ENCODE measurements around the gene TECPR2.
"Not testable (repeated sequence)": the region's sequence is repeated elsewhere in the genome, so short reads cannot be mapped to it uniquely, and the experiment has no call there.

Gene TECPR2

GRCh38 chr14:102344084-102344483 is 18.7 kb upstream of the TECPR2 start:
- no peak for TF ChIP-seq JUND (IDR thresholded peaks at IDR 0.05; ENCODE audit: low read depth)
- DNase-seq (ENCODE audit: low read depth in 1 of 2, low spot score in 1 of 2), result no peak
- in situ Hi-C loops (cut with HindIII; ENCODE audit: low pct_unique_long_range_greater_than_20kb, low sequenced_read_pairs), result no loop called here

GRCh38 chr14:102344485-102344884 is 18.3 kb upstream of the TECPR2 start:
- no peak for TF ChIP-seq JUND (IDR thresholded peaks at IDR 0.05; ENCODE audit: low read depth)
- DNase-seq (ENCODE audit: low read depth in 1 of 2, low spot score in 1 of 2), result no peak
- in situ Hi-C loops (cut with HindIII; ENCODE audit: low pct_unique_long_range_greater_than_20kb, low sequenced_read_pairs), result no loop called here

DNA sequence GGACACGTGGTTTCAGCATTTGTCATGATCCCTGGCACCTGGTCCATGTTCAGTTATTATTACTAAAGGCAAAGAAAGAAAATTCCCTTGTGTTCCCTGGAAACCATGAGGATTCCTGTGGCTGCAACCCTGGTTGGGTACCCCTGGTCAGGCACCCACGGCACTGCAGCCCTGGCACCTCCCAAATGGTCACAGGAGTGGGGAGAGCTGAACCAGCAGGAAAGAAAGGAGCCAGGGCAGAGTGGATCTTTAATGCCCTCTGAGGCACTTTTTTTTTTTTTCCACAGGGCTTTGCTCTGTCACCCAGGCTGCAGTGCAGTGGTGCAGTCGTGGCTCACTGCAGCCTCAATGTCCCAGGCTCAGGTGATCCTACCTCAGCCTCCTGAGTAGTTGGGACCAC is 17.5 kb upstream of the TECPR2 start:
- in situ Hi-C loops (cut with HindIII; ENCODE audit: low pct_unique_long_range_greater_than_20kb, low sequenced_read_pairs), result no loop called here
- TF ChIP-seq JUND (IDR thresholded peaks at IDR 0.05; ENCODE audit: low read depth), result no peak
- no peak for DNase-seq (ENCODE audit: low read depth in 1 of 2, low spot score in 1 of 2)

GRCh38 chr14:102346645-102347044 is 16.1 kb upstream of the TECPR2 start:
- DNase-seq (ENCODE audit: low read depth in 1 of 2, low spot score in 1 of 2), result no peak
- in situ Hi-C loops (cut with HindIII; ENCODE audit: low pct_unique_long_range_greater_than_20kb, low sequenced_read_pairs), result no loop called here
- no peak for TF ChIP-seq JUND (IDR thresholded peaks at IDR 0.05; ENCODE audit: low read depth)

DNA sequence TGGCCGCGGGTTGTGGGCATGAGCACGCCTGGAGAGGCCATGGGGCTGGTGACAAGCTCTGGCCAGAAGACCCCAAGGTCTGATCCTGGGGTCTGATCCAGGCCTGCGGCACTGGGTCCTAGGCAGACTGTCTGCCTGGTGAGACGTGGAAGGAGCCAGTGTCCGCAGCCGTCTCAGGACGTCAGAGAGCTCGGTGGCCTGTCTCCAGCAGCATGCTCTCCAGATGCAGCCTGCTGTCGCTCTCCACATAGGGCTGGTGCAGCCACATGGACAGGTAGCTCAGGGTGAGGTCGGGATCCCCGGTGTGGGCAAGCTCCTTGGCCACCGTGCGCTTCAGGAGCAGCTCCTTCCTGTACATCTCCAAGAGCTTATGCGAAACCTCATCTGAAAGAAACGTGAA is 14.4 kb upstream of the TECPR2 start:
- no peak for DNase-seq (ENCODE audit: low read depth in 1 of 2, low spot score in 1 of 2)
- in situ Hi-C loops (cut with HindIII; ENCODE audit: low pct_unique_long_range_greater_than_20kb, low sequenced_read_pairs), result no loop called here
- TF ChIP-seq JUND (IDR thresholded peaks at IDR 0.05; ENCODE audit: low read depth), result no peak

DNA sequence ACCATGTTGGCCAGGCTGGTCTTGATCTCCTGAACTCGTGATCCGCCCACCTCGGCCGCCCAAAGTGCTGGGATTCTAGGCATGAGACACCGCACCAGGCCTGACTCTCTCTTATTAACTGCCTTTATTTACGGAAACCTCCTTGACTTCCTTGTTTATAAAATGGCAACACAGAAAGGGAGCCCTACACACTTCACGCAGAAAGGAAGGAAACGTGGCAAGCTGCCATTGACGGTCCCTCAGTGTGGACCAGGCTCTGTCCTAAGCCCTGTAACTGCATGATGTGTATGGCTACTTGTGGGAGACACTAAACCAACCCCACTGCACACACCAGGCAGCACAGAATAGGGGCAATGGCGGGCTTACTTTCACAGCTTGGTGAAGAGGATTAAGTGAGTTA is 11.7 kb upstream of the TECPR2 start:
- TF ChIP-seq JUND (IDR thresholded peaks at IDR 0.05; ENCODE audit: low read depth), result no peak
- no peak for DNase-seq (ENCODE audit: low read depth in 1 of 2, low spot score in 1 of 2)
- in situ Hi-C loops (cut with HindIII; ENCODE audit: low pct_unique_long_range_greater_than_20kb, low sequenced_read_pairs), result no loop called here

GRCh38 chr14:102351593-102351992 is 11.1 kb upstream of the TECPR2 start:
- in situ Hi-C loops (cut with HindIII; ENCODE audit: low pct_unique_long_range_greater_than_20kb, low sequenced_read_pairs); DNase-seq (ENCODE audit: low read depth in 1 of 2, low spot score in 1 of 2): not testable (repeated sequence)

- in situ Hi-C loops (cut with HindIII; ENCODE audit: low pct_unique_long_range_greater_than_20kb, low sequenced_read_pairs), result no loop called here
- no peak for DNase-seq (ENCODE audit: low read depth in 1 of 2, low spot score in 1 of 2)
These were observed 10.5 kb upstream of the TECPR2 start for GRCh38 chr14:102352213-102352612.

DNA sequence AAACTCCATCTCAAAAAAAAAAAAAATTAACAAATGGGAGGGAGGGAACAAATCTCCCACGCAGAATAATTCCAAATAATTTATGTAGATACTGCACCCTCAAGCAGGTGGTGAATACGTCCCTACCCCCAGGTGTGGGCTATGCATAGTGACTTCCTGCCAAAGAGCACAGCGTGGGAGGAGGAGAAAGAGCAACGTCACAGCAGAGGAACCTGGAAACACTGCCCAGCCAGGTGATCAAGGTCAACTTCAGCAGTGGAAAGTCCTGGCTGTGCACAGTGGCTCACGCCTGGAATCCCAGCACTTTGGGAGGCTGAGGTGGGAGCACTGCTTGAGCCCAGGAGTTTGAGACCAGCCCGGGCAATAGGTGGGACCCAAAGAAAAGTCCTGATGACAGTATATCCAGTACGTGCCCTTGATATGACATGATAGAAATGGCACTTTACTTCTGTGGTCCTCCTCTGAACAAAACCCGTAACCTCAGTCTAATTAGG is 9.6 kb upstream of the TECPR2 start:
- in situ Hi-C loops (cut with HindIII; ENCODE audit: low pct_unique_long_range_greater_than_20kb, low sequenced_read_pairs), result no loop called here
- no peak for DNase-seq (ENCODE audit: low read depth in 1 of 2, low spot score in 1 of 2)
- TF ChIP-seq JUND (IDR thresholded peaks at IDR 0.05; ENCODE audit: low read depth), result no peak

More at GRCh38 chr14:102352213-102352612, 10.5 kb upstream of the TECPR2 start:
- no peak for TF ChIP-seq JUND (IDR thresholded peaks at IDR 0.05; ENCODE audit: low read depth)

DNA sequence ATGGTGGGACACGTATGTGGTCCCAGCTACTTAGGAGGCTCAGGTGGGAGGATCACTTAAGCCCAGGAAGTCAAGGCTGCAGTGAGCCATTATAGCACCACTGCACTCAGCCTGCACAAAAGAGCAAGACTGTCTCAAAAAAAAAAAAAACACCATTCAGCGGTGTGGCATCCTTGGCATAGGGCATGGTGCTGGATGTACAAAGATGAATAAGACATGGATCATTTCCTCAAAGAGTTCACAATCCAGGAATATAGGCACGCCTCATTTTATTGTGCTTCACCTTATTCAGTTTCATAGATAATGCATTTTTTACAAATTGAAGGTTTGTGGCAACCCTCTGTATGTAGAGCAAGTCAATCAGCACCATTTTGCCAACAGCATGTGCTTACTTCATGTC is 6.5 kb upstream of the TECPR2 start:
- no peak for DNase-seq (ENCODE audit: low read depth in 1 of 2, low spot score in 1 of 2)
- no peak for TF ChIP-seq JUND (IDR thresholded peaks at IDR 0.05; ENCODE audit: low read depth)
- in situ Hi-C loops (cut with HindIII; ENCODE audit: low pct_unique_long_range_greater_than_20kb, low sequenced_read_pairs), result no loop called here

DNA sequence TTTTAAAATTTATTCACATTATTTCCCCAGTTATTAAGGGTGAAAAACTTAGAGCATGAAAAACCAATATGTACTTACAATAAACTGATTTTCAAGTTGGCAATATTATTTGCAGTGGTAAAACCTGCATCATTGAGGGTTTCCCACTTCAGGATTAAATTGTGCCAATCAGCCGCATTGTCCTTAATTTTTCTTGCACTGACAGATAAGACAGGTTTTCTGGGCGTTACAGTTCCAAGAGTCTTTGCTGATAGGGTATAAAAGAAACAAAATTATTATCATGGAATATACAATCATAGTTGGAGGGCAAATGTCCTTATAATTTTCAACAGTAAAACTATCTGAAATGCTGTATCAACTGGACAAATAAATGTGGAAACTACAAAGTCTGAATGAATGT is 3.4 kb upstream of the TECPR2 start:
- no peak for DNase-seq (ENCODE audit: low read depth in 1 of 2, low spot score in 1 of 2)
- in situ Hi-C loops (cut with HindIII; ENCODE audit: low pct_unique_long_range_greater_than_20kb, low sequenced_read_pairs), result no loop called here

DNA sequence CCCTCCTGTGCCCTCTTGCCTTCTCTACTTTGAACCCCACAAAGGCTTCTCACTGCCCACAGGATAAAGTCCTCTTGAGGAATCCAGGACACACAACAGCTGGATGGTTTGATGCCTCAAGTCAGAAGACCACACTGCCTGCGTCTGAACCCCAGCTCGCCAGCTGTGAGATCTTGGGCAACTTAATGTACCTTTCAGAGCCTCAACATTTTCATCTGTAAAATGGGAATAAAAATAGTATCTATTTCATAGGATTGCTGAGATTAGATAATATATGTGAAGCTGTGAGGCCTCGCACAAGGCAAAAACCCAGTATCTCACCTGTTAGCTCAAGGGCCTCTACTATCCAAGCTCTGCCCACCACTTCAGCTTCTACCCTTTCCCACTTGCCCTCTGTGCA is 2.4 kb upstream of the TECPR2 start:
- DNase-seq (ENCODE audit: low read depth in 1 of 2, low spot score in 1 of 2), result no peak
- TF ChIP-seq JUND (IDR thresholded peaks at IDR 0.05; ENCODE audit: low read depth), result no peak
- in situ Hi-C loops (cut with HindIII; ENCODE audit: low pct_unique_long_range_greater_than_20kb, low sequenced_read_pairs), result no loop called here

More for the DNA sequence above, 3.4 kb upstream of the TECPR2 start:
- TF ChIP-seq JUND (IDR thresholded peaks at IDR 0.05; ENCODE audit: low read depth), result no peak

DNA sequence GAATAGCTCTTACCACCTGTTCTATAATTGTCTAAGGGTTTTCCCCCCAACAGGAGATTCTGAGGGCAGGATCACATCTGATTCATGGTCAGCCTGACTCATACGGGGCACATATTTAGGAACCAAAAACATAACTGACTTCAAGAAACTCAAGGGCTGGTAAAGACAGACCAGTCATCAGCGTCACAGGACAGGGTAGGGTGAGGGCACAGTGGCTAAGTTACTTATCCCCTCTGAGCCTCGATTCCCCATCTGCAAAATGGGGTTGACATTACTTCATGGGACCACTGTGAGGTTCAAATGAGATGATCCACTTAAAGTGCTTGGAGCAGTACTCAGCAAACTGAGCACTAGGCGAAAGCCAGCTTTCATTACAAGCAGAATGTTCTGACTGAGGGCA is 657 bp upstream of the TECPR2 start:
- TF ChIP-seq JUND (IDR thresholded peaks at IDR 0.05; ENCODE audit: low read depth), result no peak
- in situ Hi-C loops (cut with HindIII; ENCODE audit: low pct_unique_long_range_greater_than_20kb, low sequenced_read_pairs), result no loop called here
- DNase-seq (ENCODE audit: low read depth in 1 of 2, low spot score in 1 of 2), result peak; percentile 7 to 16

DNA sequence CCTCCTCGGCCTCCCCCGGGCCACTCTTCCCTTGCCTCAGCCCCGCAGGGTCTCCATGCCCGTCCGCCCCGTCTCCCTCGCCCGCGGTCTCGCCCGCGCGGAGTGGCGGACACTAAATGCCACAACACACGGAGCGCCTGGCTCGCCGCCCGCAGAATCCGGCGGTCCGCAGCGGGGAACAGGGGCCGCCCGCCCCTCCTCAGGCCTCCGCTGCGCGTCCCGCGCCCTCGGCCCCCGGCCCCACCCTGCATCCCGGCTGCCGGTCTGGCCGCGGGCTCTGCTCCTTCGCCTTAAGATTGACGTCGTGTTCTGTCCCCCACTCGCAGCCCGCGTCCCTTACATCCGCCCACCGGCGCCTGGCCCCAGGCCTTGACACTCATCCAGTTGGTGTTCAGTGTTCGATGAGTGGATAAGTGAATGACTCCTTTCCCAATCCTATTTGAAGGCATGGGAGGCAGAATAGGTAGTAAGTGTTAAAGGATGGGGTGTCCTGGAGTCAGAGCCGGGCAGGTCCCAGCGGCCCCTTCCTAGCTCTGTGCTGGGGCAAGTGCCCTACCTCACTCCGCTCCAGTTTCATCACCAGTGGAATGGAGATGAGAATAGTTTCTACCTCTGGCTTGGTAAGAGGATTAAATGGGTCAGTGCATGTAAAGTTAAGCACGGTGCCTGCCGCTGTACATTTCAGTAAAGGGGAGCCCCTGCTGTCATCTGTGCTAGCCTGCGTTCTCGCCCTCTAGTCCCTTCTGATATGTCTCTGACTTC is 622 bp downstream of the TECPR2 start:
- in situ Hi-C loops (cut with HindIII; ENCODE audit: low pct_unique_long_range_greater_than_20kb, low sequenced_read_pairs), result no loop called here
- DNase-seq (ENCODE audit: low read depth in 1 of 2, low spot score in 1 of 2), result peak; percentile 33 to 56
- TF ChIP-seq JUND (IDR thresholded peaks at IDR 0.05; ENCODE audit: low read depth), result no peak
